Stimulated activated memory B cell treated with anti-CD40 and anti-IgM and Interleukin-4, amounts not matched to agents 10 μg/mL and 1 μg/mL and 100 μg/mL, for 72 hours (primary cell): ENCODE results near the gene FOXJ2.
"Not testable (repeated sequence)": the region's sequence is repeated elsewhere in the genome, so short reads cannot be mapped to it uniquely, and the experiment has no call there.

Source experiments
- ATAC-seq: fragments of 150-1000 bp; cut with Tn5 transposase; 2 replicates; pipeline ENCODE4 v1.10.0; 2021
- H3K27ac Mint-ChIP-seq: one replicate; pipeline ENCODE4 v1.8.0; 2022; ENCODE audit warnings: mild to moderate bottlenecking, mixed read lengths
- H3K27me3 Mint-ChIP-seq: one replicate; pipeline ENCODE4 v1.8.0; 2022; ENCODE audit warnings: mixed read lengths
- H3K36me3 Mint-ChIP-seq: one replicate; pipeline ENCODE4 v1.8.0; 2022; ENCODE audit warnings: mixed read lengths
- H3K4me1 Mint-ChIP-seq: one replicate; pipeline ENCODE4 v1.8.0; 2022; ENCODE audit warnings: mixed read lengths
- H3K4me3 Mint-ChIP-seq: one replicate; pipeline ENCODE4 v1.8.0; 2022; ENCODE audit warnings: mild to moderate bottlenecking, moderate library complexity, mixed read lengths
- H3K9me3 Mint-ChIP-seq: one replicate; pipeline ENCODE4 v1.8.0; 2022; ENCODE audit warnings: mixed read lengths

Gene FOXJ2

DNA sequence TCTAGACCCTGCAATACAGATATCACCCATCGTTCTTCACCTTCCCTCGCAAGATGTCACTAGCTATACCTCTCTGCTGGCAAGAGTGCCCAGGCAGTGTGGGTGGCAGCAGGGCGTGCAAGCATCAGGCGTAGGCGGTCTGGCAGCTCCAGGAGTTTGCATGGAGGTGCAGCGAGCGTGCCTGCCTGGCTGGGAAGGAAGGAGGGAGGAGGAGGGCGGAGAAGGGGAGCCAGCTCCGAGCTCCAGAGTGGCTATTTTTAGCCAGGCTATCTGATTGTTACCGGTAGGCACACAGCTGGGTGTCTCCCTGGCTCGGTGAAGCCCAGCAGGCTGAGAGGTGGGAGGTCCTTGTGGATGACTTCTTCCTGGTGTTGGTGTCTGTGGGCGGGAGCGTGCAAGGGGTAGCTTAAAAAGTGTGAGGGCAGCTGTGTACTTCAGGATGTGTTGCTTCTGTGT is 6.2 kb downstream of the FOXJ2 start:
- Mint-ChIP-seq H3K36me3 (peaks cover 21% of the 10 kb centered on the region), H3K27me3 (no peaks in the 10 kb centered on the region), H3K4me3 (peak overlapping the region; percentile 15), H3K4me1 (peaks cover 57% of the 10 kb centered on the region), H3K27ac (no peak overlapping the region), H3K9me3 (no peaks in the 10 kb centered on the region)
- ATAC-seq = no peak

DNA sequence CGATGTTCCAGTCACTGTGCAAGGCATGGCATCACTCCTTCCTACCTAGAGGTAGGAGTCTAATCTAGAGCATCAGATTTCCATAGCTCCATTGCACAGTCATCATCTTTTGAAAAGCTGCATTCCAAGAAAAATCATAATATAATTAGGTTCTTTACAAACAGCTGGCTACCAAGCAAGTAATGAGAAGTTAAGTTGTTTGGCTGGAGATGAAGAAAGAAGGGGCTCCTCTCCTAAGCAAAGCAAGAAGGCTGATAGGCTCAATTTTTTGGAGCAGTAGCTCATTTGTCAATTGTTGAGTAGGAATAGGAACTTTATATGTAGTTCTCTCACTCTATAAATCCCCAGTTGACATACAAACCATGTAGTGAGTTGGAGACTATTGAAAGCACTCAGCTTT is 8.3 kb downstream of the FOXJ2 start:
- H3K27me3 Mint-ChIP-seq = no peaks in the 10 kb centered on the region
- no peak overlapping the region for H3K27ac Mint-ChIP-seq
- peaks cover 36% of the 10 kb centered on the region for H3K4me1 Mint-ChIP-seq
- no peak overlapping the region for H3K4me3 Mint-ChIP-seq
- no peak for ATAC-seq
- peaks cover 31% of the 10 kb centered on the region for H3K36me3 Mint-ChIP-seq
- no peaks in the 10 kb centered on the region for H3K9me3 Mint-ChIP-seq

DNA sequence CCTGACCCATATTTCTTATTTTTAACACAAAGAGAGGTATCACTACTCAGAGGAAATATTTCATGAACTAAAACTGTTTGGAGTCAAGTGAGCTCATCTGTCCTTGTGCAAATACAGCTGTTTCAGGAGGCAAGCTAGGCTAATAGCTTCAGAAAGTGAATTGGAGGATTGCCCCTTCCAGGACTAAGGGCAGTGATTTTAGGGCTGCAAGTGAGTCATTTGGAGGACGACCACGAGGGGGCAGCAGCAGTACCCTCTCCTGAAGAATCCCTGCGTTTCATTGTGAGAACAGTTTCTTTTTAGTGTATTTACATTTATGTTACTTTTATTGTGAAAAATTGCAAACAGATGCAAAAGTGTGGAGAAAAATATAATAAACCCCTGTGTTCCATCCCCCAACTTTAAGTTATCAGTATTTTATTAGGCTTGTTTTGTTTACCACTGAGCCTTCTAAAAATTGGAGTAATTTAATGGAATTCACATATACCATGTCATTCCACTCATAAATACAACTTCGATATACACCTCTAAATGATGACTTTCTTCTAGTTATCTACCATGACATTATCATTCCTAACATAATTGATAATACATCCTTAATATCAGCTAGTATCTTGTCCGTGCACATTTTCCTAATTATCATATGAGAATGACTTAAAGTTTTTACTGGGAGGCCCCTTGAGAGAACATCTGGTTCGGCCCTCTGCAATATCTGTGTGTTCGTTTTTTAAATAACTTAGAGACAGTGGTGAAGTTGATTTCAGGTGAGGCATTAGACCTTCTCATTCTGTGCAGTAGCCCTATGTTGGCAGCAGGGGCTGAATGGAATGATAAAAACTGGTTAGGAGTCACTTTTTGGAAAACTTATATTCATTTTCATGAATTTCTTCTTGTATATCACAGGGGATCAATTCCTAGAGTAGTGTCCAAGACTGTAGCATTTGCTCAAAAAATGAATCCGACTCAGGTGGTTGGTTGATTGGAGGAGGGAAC is 13.7 kb downstream of the FOXJ2 start:
- H3K27me3 Mint-ChIP-seq = no peaks in the 10 kb centered on the region
- H3K4me1 Mint-ChIP-seq = peaks cover 9% of the 10 kb centered on the region
- no peak overlapping the region for H3K4me3 Mint-ChIP-seq
- H3K36me3 Mint-ChIP-seq = peaks cover 66% of the 10 kb centered on the region
- no peaks in the 10 kb centered on the region for H3K9me3 Mint-ChIP-seq
- no peak for ATAC-seq
- no peak overlapping the region for H3K27ac Mint-ChIP-seq

DNA sequence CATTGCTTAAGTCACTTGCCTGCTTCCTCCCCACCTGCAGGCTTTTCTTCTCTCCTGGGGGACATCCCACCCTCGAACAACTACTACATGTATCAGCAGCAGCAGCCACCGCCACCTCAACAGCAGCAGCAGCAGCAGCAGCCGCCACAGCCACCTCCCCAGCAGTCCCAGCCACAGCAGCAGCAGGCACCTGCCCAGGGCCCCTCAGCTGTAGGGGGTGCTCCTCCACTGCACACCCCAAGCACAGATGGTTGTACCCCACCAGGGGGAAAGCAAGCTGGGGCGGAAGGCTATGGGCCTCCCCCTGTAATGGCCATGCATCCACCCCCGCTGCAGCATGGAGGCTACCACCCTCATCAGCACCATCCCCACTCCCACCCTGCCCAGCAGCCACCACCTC is 15.3 kb downstream of the FOXJ2 start:
- no peaks in the 10 kb centered on the region for H3K9me3 Mint-ChIP-seq
- H3K27me3 Mint-ChIP-seq = no peaks in the 10 kb centered on the region
- H3K27ac Mint-ChIP-seq = no peak overlapping the region
- peaks cover 12% of the 10 kb centered on the region for H3K4me1 Mint-ChIP-seq
- ATAC-seq = no peak
- H3K36me3 Mint-ChIP-seq = peaks cover 69% of the 10 kb centered on the region
- H3K4me3 Mint-ChIP-seq = no peak overlapping the region

DNA sequence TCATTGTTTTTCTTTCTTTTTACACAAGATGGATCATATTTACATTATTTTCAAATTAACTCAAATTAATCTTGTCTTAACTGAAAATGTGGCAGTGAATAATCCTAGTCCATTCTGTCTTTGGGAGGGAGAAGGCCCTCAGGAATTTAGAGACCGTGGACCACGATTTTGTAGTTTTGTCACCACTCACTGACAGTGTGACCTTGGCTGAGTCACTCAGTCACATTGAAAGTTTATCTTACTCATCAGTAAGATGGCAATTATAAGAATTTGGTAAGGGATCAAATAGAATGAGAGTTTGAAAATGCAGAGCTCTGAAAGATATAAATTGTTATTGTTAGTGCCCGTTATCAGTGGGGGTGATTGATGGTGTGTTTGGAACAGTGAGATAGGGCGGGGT is 16.4 kb downstream of the FOXJ2 start:
- no peaks in the 10 kb centered on the region for H3K9me3 Mint-ChIP-seq
- no peak overlapping the region for H3K27ac Mint-ChIP-seq
- H3K4me1 Mint-ChIP-seq = peaks cover 12% of the 10 kb centered on the region
- no peak for ATAC-seq
- H3K36me3 Mint-ChIP-seq = peaks cover 70% of the 10 kb centered on the region
- H3K27me3 Mint-ChIP-seq = no peaks in the 10 kb centered on the region
- no peak overlapping the region for H3K4me3 Mint-ChIP-seq

DNA sequence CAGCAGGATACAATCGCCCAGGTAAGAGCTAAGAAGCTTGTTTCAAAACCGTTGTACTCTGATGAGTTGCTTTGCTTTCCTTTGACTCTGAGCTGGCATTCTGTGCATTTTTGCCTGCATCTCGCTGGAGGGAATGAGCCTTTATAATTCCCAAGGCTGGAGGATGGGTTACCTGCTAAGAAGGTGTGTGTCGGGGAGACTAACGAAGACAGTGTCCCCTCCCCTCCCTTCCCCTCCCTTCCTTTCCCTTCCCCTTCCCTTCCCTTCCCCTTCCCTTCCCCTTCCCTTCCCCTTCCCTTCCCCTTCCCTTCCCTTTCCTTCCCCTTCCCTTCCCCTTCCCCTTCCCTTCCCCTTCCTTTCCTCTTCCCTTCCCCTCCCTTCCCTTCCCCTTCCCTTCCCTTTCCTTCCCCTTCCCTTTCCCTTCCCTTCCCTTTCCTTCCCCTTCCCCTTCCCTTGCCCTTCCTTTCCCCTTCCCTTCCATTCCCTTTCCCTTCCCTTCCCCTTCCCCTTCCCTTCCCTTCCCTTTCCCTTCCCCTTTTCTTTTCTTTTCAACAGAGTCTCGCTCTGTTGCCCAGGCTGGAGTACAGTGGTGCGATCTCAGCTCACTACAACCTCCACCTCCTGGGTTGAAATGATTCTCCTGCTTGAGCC is 18.2 kb downstream of the FOXJ2 start:
- no peak for ATAC-seq
- peak overlapping the region; percentile 20 for H3K27ac Mint-ChIP-seq
- peaks cover 74% of the 10 kb centered on the region for H3K36me3 Mint-ChIP-seq
- peaks cover 12% of the 10 kb centered on the region for H3K4me1 Mint-ChIP-seq
- H3K27me3 Mint-ChIP-seq = no peaks in the 10 kb centered on the region
- no peak overlapping the region for H3K4me3 Mint-ChIP-seq
- H3K9me3 Mint-ChIP-seq = no peaks in the 10 kb centered on the region

DNA sequence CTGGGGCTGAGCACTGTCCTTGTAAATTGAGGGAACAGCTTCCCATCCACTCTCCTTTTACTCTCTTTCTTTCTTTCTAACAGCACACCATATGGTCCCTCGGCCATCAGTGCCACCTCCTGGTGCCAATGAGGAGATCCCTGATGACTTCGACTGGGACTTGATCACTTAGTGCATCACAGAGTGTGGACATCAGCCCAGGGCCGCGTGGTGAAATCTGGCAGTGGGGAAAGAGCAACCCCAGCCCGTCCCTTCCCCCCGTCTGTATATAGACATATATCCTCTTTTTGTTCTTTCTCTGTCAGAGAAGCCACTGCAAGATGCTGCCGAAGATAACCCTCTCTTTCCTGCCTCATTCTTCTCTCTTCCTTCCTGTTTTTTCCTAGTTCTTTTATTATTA is 20.2 kb downstream of the FOXJ2 start:
- no peaks in the 10 kb centered on the region for H3K9me3 Mint-ChIP-seq
- no peak overlapping the region for H3K27ac Mint-ChIP-seq
- H3K36me3 Mint-ChIP-seq = peaks cover 63% of the 10 kb centered on the region
- no peaks in the 10 kb centered on the region for H3K27me3 Mint-ChIP-seq
- H3K4me3 Mint-ChIP-seq = no peak overlapping the region
- peaks cover 12% of the 10 kb centered on the region for H3K4me1 Mint-ChIP-seq
- no peak for ATAC-seq

DNA sequence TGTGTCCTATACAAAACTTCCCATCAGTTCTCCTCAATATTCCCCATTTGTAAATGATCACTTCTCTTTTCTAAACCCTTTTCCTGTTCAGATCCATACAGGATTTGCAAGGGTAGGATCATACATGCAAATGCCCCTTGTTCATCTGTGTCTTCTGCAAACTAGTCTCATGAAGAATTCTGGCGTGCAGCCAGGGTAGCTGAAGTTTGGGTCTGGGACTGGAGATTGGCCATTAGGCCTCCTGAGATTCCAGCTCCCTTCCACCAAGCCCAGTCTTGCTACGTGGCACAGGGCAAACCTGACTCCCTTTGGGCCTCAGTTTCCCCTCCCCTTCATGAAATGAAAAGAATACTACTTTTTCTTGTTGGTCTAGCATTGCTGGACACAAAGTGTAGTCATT is 22.3 kb downstream of the FOXJ2 start:
- H3K36me3 Mint-ChIP-seq = peaks cover 42% of the 10 kb centered on the region
- H3K9me3 Mint-ChIP-seq = no peaks in the 10 kb centered on the region
- peaks cover 6% of the 10 kb centered on the region for H3K4me1 Mint-ChIP-seq
- ATAC-seq = no peak
- no peak overlapping the region for H3K27ac Mint-ChIP-seq
- no peaks in the 10 kb centered on the region for H3K27me3 Mint-ChIP-seq
- H3K4me3 Mint-ChIP-seq = no peak overlapping the region

DNA sequence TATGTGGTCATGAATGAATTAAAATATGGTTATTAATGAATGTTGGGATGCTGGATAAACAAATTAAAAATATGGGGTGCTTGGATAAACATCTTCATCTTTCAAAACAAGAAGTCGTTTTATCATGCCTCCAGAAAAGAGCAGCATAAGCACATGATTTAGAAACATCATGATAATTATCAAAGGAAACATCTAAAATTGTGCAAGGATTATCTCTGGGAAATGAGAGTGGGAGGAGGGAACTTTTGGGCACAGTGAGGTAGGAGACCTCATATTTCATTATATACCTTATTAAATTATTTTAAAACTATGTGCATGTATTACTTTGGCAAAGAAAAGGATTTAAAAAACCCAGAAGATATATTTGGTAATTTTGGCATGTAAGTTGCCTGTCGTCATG is 24.8 kb downstream of the FOXJ2 start:
- H3K27ac Mint-ChIP-seq = no peak overlapping the region
- peaks cover 28% of the 10 kb centered on the region for H3K36me3 Mint-ChIP-seq
- H3K27me3 Mint-ChIP-seq = no peaks in the 10 kb centered on the region
- H3K4me3 Mint-ChIP-seq = no peak overlapping the region
- H3K4me1 Mint-ChIP-seq = no peaks in the 10 kb centered on the region
- no peaks in the 10 kb centered on the region for H3K9me3 Mint-ChIP-seq
- no peak for ATAC-seq

DNA sequence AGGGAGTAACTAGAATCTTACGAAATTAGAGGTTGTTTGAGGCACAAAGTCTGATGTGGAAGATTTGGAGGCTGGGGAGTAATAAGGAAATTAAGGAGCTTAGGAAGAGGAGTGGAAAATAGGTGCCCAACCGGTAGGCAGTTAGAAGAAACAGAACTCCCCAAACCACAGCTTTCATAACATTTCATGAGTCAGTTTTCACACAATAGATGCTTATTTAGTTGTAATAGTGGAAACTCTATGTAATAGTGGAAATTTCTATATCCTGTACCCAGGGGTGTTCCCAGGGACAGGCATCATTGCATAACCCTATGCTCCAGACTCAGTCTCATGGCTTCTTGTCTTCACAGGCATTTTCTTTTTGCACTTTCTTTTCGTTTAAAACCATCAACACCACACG is 25.3 kb downstream of the FOXJ2 start:
- Mint-ChIP-seq H3K4me3 (no peak overlapping the region), H3K9me3 (no peaks in the 10 kb centered on the region), H3K27ac (no peak overlapping the region), H3K27me3 (no peaks in the 10 kb centered on the region), H3K36me3 (peaks cover 23% of the 10 kb centered on the region), H3K4me1 (no peaks in the 10 kb centered on the region)
- ATAC-seq = no peak

DNA sequence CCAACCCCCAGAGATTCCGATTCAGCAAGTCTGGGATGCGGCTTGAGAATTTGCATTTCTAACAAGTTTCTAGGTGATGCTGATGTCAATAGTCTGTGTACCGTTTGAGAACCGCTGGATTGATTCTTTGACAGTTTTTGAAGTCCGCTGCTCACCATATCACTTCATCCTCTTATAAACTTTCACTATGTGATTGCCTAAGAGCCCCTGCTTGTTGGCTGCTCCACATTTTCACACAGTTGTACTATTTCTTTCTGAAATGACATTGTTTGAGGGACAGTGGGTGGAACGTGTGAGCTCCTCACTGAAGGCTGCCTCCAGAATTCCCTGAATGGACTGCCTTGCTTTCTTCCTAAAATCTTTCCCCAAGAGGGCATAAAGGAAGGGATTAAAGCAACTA is 26.0 kb downstream of the FOXJ2 start:
- ATAC-seq = no peak
- Mint-ChIP-seq H3K4me1 (no peaks in the 10 kb centered on the region), H3K36me3 (peaks cover 16% of the 10 kb centered on the region), H3K9me3 (no peaks in the 10 kb centered on the region), H3K4me3 (no peak overlapping the region), H3K27me3 (no peaks in the 10 kb centered on the region), H3K27ac (no peak overlapping the region)

DNA sequence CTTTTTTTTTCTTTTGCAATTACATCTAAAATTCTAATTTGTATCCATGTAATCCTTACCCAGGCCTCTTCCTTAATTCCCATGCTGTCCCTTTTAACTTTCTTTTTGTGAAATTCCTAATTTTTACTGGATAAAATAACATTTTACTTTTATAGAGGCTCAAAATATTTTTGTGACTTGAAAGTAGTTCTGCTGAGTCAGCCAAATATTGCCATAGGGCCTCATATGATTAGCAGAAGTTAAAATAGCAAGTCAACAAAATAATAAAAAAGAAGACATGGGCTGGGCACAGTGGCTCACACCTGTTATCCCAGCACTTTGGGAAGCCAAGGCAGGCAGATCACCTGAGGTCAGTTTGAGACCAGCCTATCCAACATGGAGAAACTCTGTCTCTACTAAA is 31.6 kb downstream of the FOXJ2 start:
- Mint-ChIP-seq H3K27me3 (no peaks in the 10 kb centered on the region), H3K27ac (no peak overlapping the region), H3K4me3 (no peak overlapping the region), H3K9me3 (no peaks in the 10 kb centered on the region), H3K36me3 (no peaks in the 10 kb centered on the region), H3K4me1 (peaks cover 14% of the 10 kb centered on the region)
- no peak for ATAC-seq

DNA sequence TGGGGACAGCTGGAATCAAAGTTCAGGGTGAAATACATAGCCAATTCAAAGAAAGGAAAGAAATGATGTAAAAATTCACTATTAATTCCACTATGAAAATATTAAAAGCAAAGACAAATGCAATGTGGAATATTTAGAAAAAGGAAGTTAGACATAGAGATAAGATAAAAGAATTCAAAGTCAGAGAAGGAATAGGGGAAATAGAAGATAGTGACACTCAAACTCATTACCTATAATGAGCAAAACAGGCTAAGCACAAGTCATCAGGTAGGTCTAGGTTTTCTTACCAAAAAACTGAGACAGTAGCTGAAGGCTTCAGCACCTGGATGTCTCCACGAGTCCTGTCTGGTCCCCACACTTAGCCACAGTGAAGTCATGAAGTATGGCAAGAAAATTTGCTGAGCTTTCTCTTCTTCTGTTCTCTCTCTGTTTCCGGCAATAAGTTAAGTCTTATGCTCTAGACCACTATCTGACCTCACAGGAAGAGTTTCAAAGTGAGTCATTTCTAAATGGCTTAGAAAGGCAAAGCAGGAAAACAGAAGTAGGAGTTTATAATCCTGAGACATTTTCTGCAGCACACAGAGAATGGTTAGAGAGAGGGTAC is 33.6 kb downstream of the FOXJ2 start, which contains the start of gene C3AR1:
Gene C3AR1 (minus strand): TSS at position 369 of the 604 bp plus-strand sequence. CDS start 6,174 bp downstream, outside the sequence.
- peak; percentile 71 for ATAC-seq
- Mint-ChIP-seq H3K27ac (peak within 1 kb of the TSS; percentile 64), H3K27me3 (no peaks in the 10 kb centered on the region), H3K4me3 (no peak within 1 kb of the TSS), H3K4me1 (peaks cover 14% of the 10 kb centered on the region), H3K36me3 (no peaks in the 10 kb centered on the region), H3K9me3 (no peaks in the 10 kb centered on the region)

DNA sequence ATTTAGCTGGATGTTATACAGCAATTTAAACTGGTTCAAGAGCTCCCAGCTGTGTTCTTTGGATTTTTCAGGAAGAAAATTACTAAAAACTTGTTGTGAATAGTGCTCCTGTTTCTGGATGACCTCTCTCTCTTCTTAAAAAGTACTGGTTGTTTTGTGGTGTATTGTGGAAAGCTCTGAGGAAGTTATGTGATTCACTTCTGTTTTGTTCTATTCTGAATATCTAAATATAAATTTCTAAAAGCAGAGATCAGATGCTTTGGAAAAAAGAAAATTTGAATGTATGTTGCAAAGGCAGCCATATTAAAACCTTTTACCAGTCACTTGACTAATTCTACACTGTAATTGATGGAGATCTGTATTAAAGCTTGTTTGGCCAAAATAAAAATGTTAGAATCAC is 37.1 kb downstream of the FOXJ2 start:
- Mint-ChIP-seq H3K27ac (no peak overlapping the region), H3K36me3 (no peaks in the 10 kb centered on the region), H3K4me3 (no peak overlapping the region), H3K9me3 (no peaks in the 10 kb centered on the region), H3K4me1 (peaks cover 14% of the 10 kb centered on the region), H3K27me3 (peaks cover 8% of the 10 kb centered on the region)
- no peak for ATAC-seq

DNA sequence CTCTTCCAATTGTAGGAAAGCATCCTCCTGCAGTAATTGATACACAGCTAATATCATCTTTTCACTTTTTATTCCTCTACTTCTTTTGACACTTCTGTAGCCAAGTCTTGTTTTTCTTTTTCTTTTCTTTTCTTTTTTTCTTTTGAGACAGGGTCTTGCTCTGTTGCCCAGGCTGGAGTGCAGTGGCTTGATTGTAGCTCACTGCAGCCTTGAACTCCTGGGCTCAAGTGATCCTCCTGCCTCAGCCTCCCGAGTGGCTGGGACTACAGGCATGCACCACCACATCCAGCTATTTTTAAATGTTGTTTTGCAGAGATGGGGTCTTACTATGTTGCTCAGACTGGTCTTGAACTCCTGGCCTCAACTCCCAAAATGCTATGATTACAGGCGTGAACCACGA is 39.3 kb downstream of the FOXJ2 start:
- H3K27ac Mint-ChIP-seq, ATAC-seq, H3K27me3 Mint-ChIP-seq, H3K36me3 Mint-ChIP-seq, H3K9me3 Mint-ChIP-seq, H3K4me3 Mint-ChIP-seq, H3K4me1 Mint-ChIP-seq: not testable (repeated sequence)
